ENCODE results near the gene STK11IP.
A peak's percentile ranks its signal among the peaks of the same experiment; 100 is the strongest.

Gene STK11IP, protein sequence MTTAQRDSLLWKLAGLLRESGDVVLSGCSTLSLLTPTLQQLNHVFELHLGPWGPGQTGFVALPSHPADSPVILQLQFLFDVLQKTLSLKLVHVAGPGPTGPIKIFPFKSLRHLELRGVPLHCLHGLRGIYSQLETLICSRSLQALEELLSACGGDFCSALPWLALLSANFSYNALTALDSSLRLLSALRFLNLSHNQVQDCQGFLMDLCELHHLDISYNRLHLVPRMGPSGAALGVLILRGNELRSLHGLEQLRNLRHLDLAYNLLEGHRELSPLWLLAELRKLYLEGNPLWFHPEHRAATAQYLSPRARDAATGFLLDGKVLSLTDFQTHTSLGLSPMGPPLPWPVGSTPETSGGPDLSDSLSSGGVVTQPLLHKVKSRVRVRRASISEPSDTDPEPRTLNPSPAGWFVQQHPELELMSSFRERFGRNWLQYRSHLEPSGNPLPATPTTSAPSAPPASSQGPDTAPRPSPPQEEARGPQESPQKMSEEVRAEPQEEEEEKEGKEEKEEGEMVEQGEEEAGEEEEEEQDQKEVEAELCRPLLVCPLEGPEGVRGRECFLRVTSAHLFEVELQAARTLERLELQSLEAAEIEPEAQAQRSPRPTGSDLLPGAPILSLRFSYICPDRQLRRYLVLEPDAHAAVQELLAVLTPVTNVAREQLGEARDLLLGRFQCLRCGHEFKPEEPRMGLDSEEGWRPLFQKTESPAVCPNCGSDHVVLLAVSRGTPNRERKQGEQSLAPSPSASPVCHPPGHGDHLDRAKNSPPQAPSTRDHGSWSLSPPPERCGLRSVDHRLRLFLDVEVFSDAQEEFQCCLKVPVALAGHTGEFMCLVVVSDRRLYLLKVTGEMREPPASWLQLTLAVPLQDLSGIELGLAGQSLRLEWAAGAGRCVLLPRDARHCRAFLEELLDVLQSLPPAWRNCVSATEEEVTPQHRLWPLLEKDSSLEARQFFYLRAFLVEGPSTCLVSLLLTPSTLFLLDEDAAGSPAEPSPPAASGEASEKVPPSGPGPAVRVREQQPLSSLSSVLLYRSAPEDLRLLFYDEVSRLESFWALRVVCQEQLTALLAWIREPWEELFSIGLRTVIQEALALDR

GRCh38 chr2:219597552-219598307, at the start of gene STK11IP:
TSS of gene STK11IP (plus strand) at chr2:219597857. CDS start at chr2:219598120, 263 bp downstream.
- H3K4me3 ChIP-seq (ENCODE audit: low read length) = peak within 1 kb of the TSS; percentile 96
- H3K9me3 ChIP-seq (ENCODE audit: control insufficient read depth, low read depth, low read length) = no peaks in the 10 kb centered on the region
- H3K9ac ChIP-seq (ENCODE audit: low read length) = peak within 1 kb of the TSS; percentile 95
- peak within 1 kb of the TSS; percentile 94 for H3K27ac ChIP-seq (ENCODE audit: low read length)
- H3K4me1 ChIP-seq (ENCODE audit: control insufficient read depth, low read depth, low read length) = peaks cover 14% of the 10 kb centered on the region
- no peaks in the 10 kb centered on the region for H3K27me3 ChIP-seq (ENCODE audit: control insufficient read depth, insufficient read depth, low read length)
- no peaks in the 10 kb centered on the region for H3K36me3 ChIP-seq (ENCODE audit: control insufficient read depth, low read depth, low read length)

GRCh38 chr2:219548990-219549389, 48.7 kb upstream of the STK11IP start:
- Histone ChIP-seq H3K27ac (ENCODE audit: low read length) (no peak overlapping the region), H3K27me3 (ENCODE audit: control insufficient read depth, insufficient read depth, low read length) (peaks cover 44% of the 10 kb centered on the region), H3K36me3 (ENCODE audit: control insufficient read depth, low read depth, low read length) (no peaks in the 10 kb centered on the region), H3K9ac (ENCODE audit: low read length) (no peak overlapping the region), H3K9me3 (ENCODE audit: control insufficient read depth, low read depth, low read length) (no peaks in the 10 kb centered on the region), H3K4me3 (ENCODE audit: low read length) (no peak overlapping the region), H3K4me1 (ENCODE audit: control insufficient read depth, low read depth, low read length) (peaks cover 14% of the 10 kb centered on the region)

GRCh38 chr2:219549619-219550018, 48.0 kb upstream of the STK11IP start:
- H3K9me3 ChIP-seq (ENCODE audit: control insufficient read depth, low read depth, low read length) = no peaks in the 10 kb centered on the region
- no peak overlapping the region for H3K27ac ChIP-seq (ENCODE audit: low read length)
- H3K4me3 ChIP-seq (ENCODE audit: low read length) = no peak overlapping the region
- no peak overlapping the region for H3K9ac ChIP-seq (ENCODE audit: low read length)
- H3K4me1 ChIP-seq (ENCODE audit: control insufficient read depth, low read depth, low read length) = peaks cover 9% of the 10 kb centered on the region
- H3K27me3 ChIP-seq (ENCODE audit: control insufficient read depth, insufficient read depth, low read length) = peaks cover 42% of the 10 kb centered on the region
- H3K36me3 ChIP-seq (ENCODE audit: control insufficient read depth, low read depth, low read length) = no peaks in the 10 kb centered on the region

- Histone ChIP-seq H3K4me3 (ENCODE audit: low read length) (peak overlapping the region; percentile 82), H3K9ac (ENCODE audit: low read length) (peak overlapping the region; percentile 30), H3K4me1 (ENCODE audit: control insufficient read depth, low read depth, low read length) (peaks cover 9% of the 10 kb centered on the region), H3K27ac (ENCODE audit: low read length) (no peak overlapping the region), H3K36me3 (ENCODE audit: control insufficient read depth, low read depth, low read length) (no peaks in the 10 kb centered on the region), H3K27me3 (ENCODE audit: control insufficient read depth, insufficient read depth, low read length) (peaks cover 27% of the 10 kb centered on the region), H3K9me3 (ENCODE audit: control insufficient read depth, low read depth, low read length) (no peaks in the 10 kb centered on the region)
Observed at GRCh38 chr2:219551441-219552381, 45.9 kb upstream of the STK11IP start.

DNA sequence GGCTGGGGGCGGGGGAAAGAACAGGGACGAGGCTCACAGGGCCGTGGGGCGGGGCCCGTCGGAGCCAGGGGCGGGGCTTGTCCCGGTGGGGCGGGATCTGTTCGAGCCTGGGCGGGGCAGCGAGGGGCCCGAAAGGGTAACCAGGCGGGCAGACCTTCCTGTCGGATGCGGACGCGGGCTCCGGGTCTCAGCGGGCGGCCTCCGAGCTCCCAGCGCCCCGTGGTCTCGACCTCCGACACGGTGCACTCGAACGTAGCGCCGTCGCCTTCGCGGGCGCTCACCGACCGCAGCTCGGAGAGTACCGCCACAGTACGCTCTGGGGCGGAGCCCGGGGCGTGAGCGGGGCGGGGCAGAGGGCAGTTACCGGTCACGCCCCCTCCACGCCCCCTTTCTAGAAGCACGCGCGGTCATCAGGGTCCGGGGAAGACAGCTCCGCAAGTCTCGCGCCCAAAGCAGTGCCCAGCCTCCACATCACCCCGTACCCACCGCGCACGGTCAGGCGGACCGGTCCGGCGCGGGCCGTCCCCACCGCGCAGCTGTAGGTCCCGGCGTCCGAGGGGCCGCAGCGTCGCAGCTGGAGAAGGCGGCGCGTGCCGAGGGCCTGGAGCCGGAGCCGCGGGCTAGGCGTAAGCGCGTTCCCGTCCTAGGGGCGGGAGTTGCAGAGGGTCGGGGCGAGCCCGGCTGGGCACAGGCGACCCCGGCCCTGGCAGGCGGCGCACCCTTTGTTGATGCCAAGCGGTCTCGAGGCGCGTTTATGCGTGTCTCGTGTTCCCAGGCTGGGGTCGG, 45.1 kb upstream of the STK11IP start:
- Histone ChIP-seq H3K27ac (ENCODE audit: low read length) (no peak overlapping the region), H3K27me3 (ENCODE audit: control insufficient read depth, insufficient read depth, low read length) (peaks cover 27% of the 10 kb centered on the region), H3K4me3 (ENCODE audit: low read length) (peak overlapping the region; percentile 82), H3K36me3 (ENCODE audit: control insufficient read depth, low read depth, low read length) (no peaks in the 10 kb centered on the region), H3K9me3 (ENCODE audit: control insufficient read depth, low read depth, low read length) (no peaks in the 10 kb centered on the region), H3K4me1 (ENCODE audit: control insufficient read depth, low read depth, low read length) (peaks cover 9% of the 10 kb centered on the region), H3K9ac (ENCODE audit: low read length) (peak overlapping the region; percentile 30)

DNA sequence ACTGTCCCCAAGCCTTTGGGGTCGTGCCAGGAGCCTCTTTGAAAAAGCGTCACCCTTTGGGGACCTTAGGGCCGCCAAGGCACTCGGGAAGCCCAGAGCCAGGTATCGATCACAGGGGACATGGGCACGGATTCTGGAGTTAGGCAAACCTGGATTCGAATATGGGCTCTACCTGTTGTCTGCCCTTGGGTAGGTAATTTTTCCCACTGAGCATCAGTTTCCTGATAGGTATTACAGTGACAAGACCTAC, 44.6 kb upstream of the STK11IP start:
- Histone ChIP-seq H3K27ac (ENCODE audit: low read length) (no peak overlapping the region), H3K9ac (ENCODE audit: low read length) (no peak overlapping the region), H3K36me3 (ENCODE audit: control insufficient read depth, low read depth, low read length) (no peaks in the 10 kb centered on the region), H3K9me3 (ENCODE audit: control insufficient read depth, low read depth, low read length) (no peaks in the 10 kb centered on the region), H3K4me3 (ENCODE audit: low read length) (peak overlapping the region; percentile 82), H3K4me1 (ENCODE audit: control insufficient read depth, low read depth, low read length) (peaks cover 9% of the 10 kb centered on the region), H3K27me3 (ENCODE audit: control insufficient read depth, insufficient read depth, low read length) (peaks cover 27% of the 10 kb centered on the region)

DNA sequence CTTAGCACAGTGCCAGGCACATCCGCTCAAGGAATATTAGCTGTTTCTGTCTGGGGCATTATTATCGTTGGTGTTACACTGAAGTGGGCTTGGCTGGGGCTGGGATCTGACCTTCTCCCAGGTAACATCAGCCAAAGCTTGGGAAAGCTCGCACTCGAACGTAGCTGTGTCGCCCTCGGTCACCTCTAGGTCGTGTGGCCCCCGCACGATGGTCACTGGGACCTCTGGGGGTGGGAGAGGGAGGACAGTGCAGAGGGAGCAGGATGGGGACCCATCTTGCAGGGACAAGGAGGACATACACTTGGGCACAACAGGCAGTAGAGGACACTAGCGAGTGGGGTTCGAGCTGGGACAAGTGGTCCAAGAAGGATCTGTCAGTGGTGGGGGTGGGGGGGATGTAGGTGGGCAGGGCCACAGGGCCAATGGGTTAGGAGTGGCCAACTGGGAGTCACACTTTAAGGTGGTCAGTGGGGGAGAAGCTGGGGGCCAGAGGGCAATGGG, 44.1 kb upstream of the STK11IP start:
- no peak overlapping the region for H3K9ac ChIP-seq (ENCODE audit: low read length)
- H3K36me3 ChIP-seq (ENCODE audit: control insufficient read depth, low read depth, low read length) = no peaks in the 10 kb centered on the region
- no peak overlapping the region for H3K27ac ChIP-seq (ENCODE audit: low read length)
- H3K27me3 ChIP-seq (ENCODE audit: control insufficient read depth, insufficient read depth, low read length) = peaks cover 27% of the 10 kb centered on the region
- peaks cover 9% of the 10 kb centered on the region for H3K4me1 ChIP-seq (ENCODE audit: control insufficient read depth, low read depth, low read length)
- H3K4me3 ChIP-seq (ENCODE audit: low read length) = peak overlapping the region; percentile 82
- H3K9me3 ChIP-seq (ENCODE audit: control insufficient read depth, low read depth, low read length) = no peaks in the 10 kb centered on the region

DNA sequence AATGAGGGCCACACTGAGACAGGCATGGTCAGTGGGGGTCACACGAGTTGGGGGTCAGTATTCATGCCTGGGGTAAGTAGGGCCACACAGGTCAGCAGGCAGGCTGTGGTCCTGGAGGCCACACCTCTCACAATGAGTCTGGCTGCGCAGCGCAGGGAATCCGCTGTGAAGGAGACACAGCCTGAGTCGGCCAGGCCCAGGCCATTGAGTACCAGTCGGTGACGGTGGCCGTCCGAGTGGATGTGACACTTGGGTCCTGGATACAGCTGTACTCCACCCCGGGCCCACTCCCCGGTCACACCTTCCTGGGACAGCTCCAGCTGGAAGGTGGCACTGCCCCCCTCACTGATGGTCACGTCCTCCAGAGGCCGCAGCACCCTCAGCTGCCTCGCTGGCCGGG, 43.3 kb upstream of the STK11IP start:
- peaks cover 27% of the 10 kb centered on the region for H3K27me3 ChIP-seq (ENCODE audit: control insufficient read depth, insufficient read depth, low read length)
- no peaks in the 10 kb centered on the region for H3K9me3 ChIP-seq (ENCODE audit: control insufficient read depth, low read depth, low read length)
- no peak overlapping the region for H3K9ac ChIP-seq (ENCODE audit: low read length)
- no peak overlapping the region for H3K27ac ChIP-seq (ENCODE audit: low read length)
- peaks cover 9% of the 10 kb centered on the region for H3K4me1 ChIP-seq (ENCODE audit: control insufficient read depth, low read depth, low read length)
- H3K4me3 ChIP-seq (ENCODE audit: low read length) = no peak overlapping the region
- H3K36me3 ChIP-seq (ENCODE audit: control insufficient read depth, low read depth, low read length) = no peaks in the 10 kb centered on the region

- peaks cover 16% of the 10 kb centered on the region for H3K4me1 ChIP-seq (ENCODE audit: control insufficient read depth, low read depth, low read length)
- no peak overlapping the region for H3K9ac ChIP-seq (ENCODE audit: low read length)
- no peak overlapping the region for H3K4me3 ChIP-seq (ENCODE audit: low read length)
- no peaks in the 10 kb centered on the region for H3K36me3 ChIP-seq (ENCODE audit: control insufficient read depth, low read depth, low read length)
- H3K27me3 ChIP-seq (ENCODE audit: control insufficient read depth, insufficient read depth, low read length) = peaks cover 20% of the 10 kb centered on the region
- H3K27ac ChIP-seq (ENCODE audit: low read length) = no peak overlapping the region
- no peaks in the 10 kb centered on the region for H3K9me3 ChIP-seq (ENCODE audit: control insufficient read depth, low read depth, low read length)
Observed at GRCh38 chr2:219555956-219556355, 41.7 kb upstream of the STK11IP start.

GRCh38 chr2:219556413-219556812, 41.2 kb upstream of the STK11IP start:
- Histone ChIP-seq H3K36me3 (ENCODE audit: control insufficient read depth, low read depth, low read length) (no peaks in the 10 kb centered on the region), H3K27ac (ENCODE audit: low read length) (no peak overlapping the region), H3K4me1 (ENCODE audit: control insufficient read depth, low read depth, low read length) (peaks cover 17% of the 10 kb centered on the region), H3K27me3 (ENCODE audit: control insufficient read depth, insufficient read depth, low read length) (peaks cover 16% of the 10 kb centered on the region), H3K9ac (ENCODE audit: low read length) (no peak overlapping the region), H3K4me3 (ENCODE audit: low read length) (no peak overlapping the region), H3K9me3 (ENCODE audit: control insufficient read depth, low read depth, low read length) (no peaks in the 10 kb centered on the region)
